ENCODE results near the gene CDH13.

DNA sequence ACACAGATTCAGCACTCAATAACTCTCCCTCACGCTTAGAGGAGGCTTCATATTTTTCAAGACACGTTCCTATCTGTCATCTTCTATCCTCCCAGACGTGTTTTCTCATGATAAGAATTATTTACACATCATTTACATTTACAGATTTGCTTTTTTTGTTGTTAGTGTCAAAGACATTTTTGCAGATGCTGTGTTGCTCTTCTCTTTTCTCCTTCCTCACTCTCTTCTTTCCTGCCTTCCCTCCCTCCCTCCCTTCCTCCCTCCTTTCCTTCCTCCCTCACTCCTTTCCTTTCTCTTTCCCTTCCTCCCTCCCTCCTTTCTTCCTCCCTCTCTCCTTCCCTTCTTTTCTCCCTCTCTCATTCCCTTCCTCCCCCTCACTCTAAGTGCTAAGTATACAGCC, 643.9 kb downstream of the CDH13 start:
- TF ChIP-seq, protein P1, sequence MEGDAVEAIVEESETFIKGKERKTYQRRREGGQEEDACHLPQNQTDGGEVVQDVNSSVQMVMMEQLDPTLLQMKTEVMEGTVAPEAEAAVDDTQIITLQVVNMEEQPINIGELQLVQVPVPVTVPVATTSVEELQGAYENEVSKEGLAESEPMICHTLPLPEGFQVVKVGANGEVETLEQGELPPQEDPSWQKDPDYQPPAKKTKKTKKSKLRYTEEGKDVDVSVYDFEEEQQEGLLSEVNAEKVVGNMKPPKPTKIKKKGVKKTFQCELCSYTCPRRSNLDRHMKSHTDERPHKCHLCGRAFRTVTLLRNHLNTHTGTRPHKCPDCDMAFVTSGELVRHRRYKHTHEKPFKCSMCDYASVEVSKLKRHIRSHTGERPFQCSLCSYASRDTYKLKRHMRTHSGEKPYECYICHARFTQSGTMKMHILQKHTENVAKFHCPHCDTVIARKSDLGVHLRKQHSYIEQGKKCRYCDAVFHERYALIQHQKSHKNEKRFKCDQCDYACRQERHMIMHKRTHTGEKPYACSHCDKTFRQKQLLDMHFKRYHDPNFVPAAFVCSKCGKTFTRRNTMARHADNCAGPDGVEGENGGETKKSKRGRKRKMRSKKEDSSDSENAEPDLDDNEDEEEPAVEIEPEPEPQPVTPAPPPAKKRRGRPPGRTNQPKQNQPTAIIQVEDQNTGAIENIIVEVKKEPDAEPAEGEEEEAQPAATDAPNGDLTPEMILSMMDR (IDR thresholded peaks at IDR 0.05; ENCODE audit: extremely low read depth in 1 of 2, insufficient read depth in 1 of 2, low read depth in 1 of 2, low read length in 2 of 2): no peak
- TF ChIP-seq POLR2A (IDR thresholded peaks at IDR 0.05; ENCODE audit: low read depth, low read length) (no peak), JUN (IDR thresholded peaks at IDR 0.05; ENCODE audit: borderline replicate concordance, insufficient read depth, insufficient read length, low read depth) (no peak)

Data from endothelial cell of umbilical vein (primary cell).